HG03378 (cell line): ENCODE measurements around the gene SLC35F5.
A peak's percentile ranks its signal among the peaks of the same experiment; 100 is the strongest.
"Not testable (repeated sequence)": the region's sequence is repeated elsewhere in the genome, so short reads cannot be mapped to it uniquely, and the experiment has no call there.

Experiments
- ATAC-seq: cut with Tn5 transposase; IDR thresholded peaks from one replicate; pipeline ENCODE4 v1.9.1; 2021; ENCODE audit warnings: mild to moderate bottlenecking, moderate library complexity; ENCODE audit not compliant: unreplicated experiment

SLC35F5 gene

DNA sequence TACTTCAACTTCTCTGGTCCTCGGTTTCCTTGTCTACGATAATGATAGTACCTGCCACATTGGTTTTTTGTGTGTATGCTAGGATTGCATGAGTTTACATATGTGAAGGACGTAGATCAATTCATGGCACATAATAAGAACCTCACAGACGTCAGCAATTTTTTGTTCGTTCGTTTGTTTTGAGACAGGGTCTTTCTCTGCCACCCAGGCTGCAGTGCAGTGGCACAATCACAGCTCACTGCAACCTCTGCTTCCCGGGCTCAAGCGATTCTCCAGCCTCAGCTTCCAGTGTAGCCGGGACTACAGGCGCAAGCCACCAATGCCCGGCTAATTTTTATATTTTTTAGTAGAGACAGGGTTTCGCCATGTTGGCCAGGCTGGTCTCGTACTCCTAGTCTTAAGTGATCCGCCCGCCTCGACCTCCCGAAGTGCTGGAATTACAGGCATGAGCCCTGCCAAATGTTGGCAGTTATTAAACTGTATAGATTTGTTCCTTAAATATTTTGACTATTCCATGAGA lies 756 bp upstream of the SLC35F5 start:
- ATAC-seq: no peak

DNA sequence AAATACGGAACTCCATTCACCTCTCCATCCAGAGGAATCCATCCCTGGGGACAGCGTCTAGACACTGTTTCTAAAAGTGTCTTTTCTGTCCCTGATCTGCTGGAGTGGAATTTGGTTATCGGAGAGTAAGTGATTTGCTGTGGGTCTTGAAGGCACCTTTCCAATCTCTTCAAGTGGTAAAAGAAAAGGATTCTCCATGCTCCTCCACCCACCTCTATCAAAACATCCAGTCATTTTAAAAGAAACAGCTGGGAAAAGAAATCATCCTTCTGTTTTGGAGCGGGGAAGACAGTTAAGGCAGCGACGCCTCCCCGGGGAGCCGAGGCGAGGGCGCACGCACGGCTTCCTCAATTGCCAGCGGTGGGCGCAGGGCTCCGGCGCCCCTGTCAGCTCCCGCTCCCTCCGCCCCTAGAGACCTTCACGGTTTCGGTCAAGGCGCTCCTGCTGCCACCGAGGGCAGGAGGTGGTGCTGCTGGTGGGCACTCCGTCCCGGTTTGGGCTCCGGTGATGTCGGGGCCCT lies 547 bp downstream of the SLC35F5 start:
- ATAC-seq: peak; percentile 36

DNA sequence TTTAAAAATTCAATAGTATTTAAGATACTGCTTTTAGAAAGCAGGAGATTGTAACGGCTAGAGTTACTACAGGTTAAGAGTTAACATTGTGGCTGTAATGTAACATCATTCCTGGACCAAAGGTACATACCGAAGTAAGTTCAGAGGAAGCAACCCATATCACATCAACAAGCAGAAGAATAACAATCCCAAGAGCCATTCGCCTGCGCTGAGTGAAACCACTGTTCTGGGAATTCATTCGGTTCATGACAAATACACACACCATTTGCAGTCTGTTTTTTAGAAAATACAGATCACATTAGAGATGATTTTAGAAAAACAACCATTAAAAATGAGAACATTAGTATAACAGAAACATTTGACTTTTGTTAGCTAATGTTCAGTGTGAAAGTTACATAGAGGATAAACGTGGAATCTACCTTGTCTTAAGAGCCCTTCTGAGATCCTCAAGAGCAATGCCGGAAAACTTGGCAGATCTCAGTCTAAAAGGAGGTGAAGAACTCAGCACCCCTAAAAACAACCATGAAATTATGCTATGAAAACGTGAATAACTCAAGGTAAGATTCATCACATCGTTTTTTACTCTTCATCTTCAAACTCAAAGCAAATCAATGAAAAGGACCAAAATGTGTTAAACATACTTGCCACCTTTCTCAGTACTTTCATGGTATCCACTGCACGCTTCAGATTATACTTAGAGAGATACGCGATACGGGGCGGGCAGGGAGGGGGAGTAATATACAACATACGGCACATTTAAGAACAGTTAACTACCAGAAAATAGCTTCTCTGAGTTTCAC lies 1.2 kb downstream of the SLC35F5 start:
- ATAC-seq: no peak

DNA sequence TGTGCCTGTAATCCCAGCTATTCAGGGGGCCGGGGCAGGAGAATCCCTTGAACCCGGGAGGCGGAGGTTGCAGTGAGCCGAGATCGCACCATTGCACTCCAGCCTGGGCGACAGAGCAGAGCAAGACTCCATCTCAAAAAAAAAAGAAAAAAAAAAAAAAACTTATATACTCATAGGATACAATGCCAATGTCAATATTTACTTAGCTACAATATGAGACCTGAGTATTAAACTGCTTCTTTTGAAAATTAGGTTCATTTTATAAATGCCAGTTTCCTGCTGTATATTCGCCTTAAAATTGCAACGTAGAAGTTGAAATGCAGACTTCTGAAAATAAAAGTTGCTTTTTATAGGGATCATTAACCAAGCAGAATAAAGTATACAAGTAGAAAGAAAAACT lies 2.3 kb downstream of the SLC35F5 start:
- no peak for ATAC-seq

DNA sequence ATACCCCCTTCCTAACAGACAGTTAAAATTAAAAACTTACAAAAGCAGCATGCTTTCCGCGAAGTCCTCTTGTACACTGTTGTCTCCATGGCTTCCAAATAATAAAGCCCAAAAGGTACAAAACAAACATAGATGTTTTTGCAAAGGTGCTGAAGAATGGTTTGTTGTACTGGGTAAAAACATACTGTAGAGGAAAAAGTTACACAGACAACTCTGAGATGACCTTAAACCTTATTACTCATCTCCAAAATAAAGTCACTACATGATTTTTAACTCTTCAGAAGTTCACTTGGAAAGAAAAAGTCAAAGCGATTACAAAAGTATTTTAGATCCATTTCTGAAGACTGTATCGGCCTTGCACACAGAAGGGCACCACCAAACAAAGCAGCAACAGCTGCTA lies 6.1 kb downstream of the SLC35F5 start:
- no peak for ATAC-seq

DNA sequence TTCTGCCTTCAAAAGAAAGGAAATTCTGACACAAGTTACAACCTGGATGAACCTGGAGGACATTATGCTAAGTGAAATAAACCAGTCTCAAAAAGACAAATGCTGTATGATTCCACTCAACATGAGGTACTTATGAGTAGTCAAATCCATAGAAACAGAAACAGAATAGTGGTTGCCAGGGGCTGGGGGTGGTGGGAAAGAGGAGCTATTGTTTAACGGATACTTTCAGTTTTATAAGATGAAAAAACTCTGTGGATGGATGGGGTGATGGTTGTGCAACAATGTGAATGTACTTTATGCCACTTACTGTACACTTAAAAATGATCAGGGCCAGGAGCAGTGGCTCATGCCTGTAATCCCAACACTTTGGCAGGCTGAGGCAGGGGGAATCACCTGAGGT lies 15.4 kb downstream of the SLC35F5 start:
- ATAC-seq: no peak

DNA sequence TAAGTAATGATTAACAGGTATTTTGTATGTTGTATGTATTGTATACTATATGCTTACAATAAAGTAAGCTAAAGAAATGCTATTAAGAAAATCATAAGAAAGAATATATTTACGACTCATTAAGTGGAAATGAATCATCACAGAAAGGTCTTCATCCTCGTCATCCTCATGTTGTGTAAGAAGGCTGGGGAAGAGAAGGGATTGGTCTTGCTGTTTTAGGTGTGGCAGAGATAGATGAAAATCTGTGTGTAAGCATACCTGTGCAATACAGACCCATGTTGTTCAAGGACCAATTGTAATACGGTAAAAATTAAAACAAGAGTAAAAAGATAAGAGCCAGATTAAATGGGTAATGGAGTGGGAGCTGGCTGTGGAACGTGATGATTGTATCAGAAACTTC lies 16.6 kb downstream of the SLC35F5 start:
- no peak for ATAC-seq

DNA sequence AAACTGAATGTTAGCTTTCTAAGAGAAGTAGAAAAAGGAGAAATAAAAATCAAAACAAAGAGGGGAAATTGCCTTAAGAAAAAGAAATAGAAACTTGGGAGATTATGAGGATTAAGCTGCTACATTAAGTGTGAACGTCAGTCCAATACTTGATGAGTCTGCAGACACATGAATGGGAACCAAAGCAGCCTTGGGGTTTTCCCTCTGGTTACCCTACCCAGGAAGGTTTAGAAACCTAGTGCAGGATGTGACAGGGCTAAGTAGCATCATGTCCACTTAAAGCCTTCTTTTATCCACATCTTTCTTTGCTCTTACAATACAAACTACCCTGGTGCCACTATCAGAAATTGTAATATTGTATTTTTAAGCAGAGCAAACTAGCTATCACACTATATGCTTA lies 22.3 kb downstream of the SLC35F5 start:
- ATAC-seq: peak; percentile 86

DNA sequence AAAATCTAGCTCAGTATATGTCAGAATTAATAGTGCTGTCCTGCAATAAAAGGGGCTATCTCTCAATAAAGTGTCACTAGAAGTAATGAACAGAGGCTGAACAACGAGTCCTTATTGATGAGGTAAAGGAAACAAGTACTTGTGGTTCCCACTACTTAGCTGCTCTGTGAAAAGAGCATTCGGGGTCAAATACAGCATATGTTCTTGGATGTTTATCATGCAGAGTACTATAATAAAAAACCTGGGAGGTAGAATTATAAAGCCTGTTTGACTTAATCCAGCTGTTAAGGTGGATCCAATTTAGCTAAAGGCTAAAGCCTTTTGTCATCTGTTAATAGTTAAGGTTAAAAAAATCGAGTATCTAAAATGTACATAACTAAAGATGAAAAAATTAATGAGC lies 32.4 kb downstream of the SLC35F5 start:
- no peak for ATAC-seq

DNA sequence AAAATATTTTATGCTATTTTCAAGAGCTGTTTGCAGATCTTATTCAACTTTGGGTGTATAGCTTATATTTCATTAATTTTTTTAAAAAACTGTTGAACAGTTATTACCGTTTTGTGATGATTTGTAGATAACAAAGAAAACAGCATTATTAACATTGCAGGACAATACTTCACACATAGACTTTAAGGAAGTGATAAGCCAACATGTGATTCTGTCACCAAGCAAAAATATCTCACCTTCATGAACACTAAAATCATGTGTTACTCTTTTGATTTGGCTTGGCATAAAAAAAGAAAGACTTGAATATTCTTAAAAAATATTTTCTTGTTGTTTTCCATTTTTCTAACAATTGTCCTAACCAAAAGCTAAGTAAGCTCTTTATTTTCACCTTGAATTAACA lies 33.0 kb downstream of the SLC35F5 start:
- ATAC-seq: no peak

DNA sequence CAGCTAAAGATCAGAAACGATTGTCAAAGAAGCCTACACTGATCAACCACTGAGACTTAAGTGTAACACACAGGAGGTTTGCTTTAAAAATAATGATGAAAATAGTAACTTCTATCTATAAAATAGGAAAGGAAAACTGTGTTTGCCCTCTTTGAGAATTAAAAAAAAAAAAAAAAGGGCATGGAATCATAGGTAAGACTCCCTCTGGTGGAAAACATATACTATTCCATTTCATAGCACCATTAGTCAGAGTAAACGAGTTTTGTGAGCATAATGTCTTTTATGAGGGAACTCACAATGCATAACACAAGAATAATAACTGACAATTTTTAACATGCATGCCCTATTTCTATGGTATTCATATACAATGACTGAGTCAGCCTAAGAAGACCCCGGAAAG lies 36.3 kb downstream of the SLC35F5 start:
- ATAC-seq: no peak

DNA sequence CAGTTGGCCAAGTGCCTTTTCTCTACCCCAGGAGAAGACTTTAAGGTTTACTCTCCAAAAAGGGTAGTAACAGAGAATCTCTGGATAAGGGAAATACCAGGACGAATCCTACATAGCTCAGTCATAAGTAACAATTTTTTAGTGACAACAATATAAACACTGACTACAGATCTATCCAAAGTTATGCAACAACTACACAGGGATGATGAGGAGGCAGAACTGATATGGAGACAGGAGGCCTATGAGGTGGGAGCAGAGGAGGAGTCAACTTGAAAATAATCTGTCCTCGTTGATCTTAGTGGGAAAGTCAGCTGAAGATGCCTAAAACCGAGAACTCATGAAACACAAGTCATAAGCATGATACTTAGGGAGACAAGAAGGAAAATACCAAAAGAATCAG lies 40.2 kb downstream of the SLC35F5 start:
- ATAC-seq: no peak

DNA sequence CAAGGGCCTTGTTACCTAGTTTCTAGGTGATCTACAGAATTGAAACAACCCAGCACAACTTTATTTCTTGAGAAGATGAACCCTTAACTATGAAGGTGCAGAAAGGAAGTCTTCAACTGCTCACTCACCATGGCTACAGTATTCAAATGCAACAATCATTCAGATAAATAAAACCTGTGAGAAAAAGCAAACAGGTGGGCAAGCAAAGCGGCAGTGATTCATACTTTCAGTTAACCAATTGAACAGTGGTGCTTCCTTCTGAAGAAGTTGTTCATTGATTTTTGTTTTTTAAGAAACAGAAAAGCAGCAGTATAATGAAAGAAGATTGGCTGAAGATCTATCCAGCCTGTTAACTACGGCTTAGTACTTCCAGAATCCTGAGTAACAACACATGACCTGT lies 43.5 kb downstream of the SLC35F5 start:
- no peak for ATAC-seq

DNA sequence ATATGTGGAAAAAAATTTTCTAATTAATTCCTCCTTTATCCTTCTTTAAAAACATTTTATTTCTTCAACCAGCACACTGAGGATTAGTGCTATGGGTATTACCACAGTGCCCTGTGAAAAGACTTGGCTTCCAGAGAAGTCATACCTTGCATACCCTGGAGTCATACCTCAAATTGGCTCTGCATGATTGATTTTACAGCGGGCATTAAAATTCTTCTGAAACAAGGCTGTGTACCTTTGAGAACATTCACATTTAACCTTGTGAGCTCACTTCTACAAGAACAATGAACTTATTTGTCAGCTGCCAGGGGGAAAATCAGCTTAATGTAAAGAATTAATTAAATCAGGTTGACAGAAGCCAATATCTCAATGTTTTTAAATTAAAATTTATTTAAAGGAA lies 44.6 kb downstream of the SLC35F5 start:
- ATAC-seq: no peak

DNA sequence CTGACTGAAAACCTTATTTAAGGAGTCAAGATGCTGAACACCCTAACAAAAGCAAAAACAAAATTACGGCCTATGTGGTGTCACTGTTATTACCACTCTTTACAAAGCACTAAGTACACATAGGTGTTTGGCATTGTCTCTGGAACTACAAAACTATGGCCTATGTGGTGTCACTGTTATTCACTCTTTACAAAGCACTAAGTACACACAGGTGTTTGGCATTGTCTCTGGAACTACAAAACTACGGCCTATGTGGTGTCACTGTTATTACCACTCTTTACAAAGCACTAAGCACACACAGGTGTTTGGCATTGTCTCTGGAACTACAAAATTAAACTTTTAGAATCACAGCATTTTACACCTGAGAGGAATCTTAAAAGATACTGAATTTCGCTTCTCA lies 47.4 kb downstream of the SLC35F5 start:
- no peak for ATAC-seq

DNA sequence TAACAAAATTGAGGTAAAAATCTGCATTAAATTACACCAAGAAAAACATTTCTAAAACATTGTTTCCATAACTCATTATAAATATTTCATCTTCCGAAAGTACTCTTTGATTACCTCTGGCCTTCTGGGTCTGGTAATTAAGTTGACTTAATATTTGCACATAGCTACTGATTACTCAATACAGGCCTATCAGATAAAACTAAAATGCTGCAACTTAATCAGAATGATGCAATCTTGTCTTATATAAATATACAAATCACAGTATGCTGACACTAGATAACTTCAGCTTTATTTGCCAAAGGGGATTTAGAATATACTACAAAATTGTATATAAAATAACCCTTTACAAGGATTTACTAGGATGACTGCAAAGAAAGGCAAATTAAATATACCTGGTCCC lies 49.3 kb downstream of the SLC35F5 start:
- no peak for ATAC-seq

DNA sequence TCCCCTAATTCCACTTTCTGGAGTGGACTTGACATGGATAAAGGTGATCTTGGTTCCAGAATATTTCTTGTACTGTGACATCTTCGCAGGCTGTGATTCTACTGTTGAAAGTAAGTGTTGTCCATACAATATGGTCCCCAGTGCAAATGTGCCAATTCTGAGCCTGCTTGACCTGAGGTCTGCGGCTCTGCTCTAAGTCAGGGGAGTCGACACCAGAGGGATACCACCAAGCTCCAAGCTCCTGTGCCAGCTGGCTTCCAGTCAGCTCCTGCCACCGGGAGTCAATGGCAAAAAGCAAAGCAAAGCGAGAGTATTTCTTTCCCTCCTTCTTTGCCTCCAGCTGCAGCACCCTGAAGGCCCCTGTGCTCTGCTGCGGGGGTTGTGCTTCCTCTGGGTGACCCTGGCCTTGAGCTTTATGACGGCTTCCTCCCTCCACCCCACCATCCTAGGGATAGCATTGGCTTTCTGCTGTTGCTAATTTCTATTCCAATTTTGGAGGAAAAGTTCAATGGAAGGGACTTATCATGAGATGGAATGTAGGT lies 50.4 kb downstream of the SLC35F5 start:
- no peak for ATAC-seq

DNA sequence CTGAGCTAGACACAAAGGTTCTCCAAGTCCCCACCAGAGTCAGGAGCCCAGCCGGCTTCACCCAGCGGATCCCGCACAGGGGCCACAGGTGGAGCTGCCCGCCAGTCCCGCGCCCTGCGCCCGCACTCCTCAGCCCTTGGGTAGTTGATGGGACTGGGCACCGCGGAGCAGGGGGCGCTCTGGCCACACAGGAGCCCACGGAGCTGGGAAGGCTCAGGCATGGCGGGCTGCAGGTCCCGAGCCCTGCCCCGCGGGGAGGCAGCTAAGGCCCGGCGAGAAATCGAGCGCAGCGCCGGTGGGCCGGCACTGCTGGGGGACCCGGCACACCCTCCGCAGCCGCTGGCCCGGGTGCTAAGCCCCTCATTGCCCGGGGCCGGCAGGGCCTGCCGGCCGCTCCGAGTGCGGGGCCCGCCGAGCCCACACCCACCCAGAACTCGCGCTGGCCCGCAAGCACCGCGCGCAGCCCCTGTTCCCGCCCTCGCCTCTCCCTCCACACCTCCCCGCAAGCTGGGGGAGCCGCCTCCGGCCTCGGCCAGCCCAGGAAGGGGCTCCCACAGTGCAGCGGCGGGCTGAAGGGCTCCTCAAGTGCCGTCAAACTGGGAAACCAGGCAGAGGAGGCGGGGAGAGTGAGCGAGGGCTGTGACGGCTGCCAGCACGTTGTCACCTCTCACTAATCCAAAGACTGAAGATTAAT lies 52.0 kb downstream of the SLC35F5 start:
- not testable (repeated sequence) for ATAC-seq

DNA sequence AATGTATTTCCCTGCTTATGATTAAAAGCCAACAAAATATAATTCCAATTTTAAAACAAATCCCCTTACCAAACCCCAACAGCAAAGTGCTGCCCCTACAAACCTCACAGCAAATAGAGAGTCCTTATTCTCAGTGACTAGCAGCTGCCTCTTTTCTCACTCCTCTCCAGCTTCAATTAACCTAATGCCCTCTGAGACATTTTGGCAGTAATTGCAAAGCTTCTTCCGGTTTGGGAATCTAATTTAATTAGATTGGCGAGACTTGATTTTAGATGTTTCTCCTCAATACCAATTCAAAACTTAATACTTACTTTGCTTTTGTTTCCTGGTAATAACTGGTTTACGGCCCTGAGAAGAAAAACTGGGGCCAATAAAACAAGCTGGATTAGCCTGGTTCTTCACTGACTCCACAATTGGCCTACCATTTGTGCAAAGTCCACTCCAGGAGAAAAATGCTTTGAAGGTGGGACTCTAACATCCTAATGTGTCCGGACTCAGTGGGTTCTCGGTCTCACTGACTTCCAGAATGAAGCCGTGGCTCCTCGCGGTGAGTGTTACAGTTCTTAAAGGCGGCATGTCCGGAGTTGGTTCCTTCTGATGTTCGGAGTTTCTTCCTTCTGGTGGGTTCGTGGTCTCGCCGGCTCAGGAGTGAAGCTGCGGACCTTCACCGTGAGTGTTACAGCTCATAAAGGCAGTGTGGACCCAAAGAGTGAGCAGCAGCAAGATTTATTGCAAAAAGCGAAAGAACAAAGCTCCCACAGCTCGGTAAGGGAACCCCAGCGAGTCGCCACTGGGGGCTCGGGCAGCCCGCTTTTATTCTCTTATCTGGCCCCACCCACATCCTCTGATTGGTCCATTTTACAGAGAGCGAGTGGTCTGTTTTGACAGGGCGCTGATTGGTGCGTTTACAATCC lies 52.8 kb downstream of the SLC35F5 start:
- ATAC-seq: no peak

DNA sequence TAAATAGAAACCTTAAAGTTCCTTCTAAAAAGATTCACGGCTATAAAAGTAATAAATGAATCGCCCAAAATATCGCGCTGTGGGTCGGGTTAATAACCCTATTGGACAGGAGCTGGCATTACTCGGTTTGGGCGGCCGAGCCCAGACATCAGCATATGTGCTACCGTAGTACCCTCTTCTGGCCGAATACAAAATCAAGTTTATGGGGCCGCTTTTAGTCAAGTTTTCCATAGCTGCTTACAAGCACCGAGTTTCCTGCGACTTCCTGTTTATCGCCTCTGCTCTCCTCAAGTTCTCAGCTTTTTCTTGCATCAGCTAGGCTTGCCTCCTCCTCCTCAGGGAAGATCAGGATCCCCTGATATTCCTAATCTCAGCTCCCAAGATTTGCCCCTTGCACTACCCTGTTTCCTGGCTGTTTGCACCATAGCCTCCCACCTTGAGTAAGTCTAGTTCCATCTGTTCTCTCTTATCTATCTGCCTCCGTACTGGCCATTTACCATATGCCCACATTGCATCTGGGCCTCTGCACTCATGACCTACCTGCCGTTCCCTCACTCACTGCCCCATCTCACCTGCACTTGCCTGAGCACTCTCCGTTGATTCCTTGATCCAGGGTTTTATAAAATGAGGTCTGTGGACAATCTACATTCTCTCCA lies 56.1 kb downstream of the SLC35F5 start:
- ATAC-seq: peak; percentile 77
